ENCODE data around the gene ZNF214.
"Not testable (repeated sequence)": the region's sequence is repeated elsewhere in the genome, so short reads cannot be mapped to it uniquely, and the experiment has no call there.

The ZNF214 gene

DNA sequence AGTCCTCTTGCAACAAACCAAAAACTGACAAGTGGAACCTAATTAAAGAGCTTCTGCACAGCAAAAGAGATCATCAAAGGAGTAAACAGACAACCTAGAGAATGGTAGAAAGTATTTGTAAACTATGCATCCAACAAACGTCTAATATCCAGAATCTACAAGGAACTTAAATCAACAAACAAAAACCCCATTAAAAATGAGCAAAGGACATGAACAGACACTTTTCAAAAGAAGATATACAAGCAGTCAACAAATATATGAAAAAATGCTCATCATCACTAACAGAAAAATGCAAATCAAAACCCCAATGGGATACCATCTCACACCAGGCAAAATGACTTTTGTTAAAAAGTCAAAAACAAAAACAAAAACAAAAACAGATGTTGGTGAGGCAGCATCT lies 33.7 kb downstream of the ZNF214 start:
- DNase-seq = no peak

DNA sequence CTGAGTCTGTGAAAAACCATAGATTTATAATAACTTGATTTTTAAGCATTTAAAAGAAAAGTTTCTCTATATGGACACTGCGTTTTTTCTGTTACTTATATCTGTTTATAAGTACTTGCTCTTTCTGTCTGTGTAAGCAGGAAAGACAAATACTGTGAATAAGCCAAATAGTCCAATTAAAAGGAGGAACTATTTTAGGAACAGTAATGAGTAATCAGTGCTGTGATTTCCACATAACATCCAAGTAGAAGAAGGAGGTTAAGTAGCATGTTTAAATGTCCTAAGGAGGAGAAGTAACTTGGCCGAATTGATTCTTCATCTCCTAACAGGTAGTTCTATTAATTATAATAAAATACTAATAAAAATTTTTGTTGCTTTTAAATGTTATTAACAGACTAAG lies 40.8 kb downstream of the ZNF214 start:
- no peak for DNase-seq

DNA sequence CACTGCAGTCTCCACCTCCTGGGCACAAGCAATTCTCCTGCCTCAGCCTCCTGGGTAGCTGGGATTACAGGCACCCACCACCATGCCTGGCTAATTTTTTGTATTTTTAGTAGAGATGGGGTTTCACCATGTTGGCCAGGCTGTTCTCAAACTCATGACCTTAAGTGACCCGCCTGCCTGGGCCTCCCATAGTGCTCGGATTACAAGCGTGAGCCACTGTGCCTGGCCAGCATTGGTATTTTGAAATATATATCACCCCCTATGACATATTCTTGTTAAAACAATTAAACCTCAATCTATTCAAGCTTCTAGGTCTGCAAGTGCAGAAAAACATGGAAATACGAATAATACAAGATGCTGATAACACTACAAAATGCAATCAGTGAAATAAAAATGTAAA lies 50.3 kb downstream of the ZNF214 start:
- not testable (repeated sequence) for DNase-seq

DNA sequence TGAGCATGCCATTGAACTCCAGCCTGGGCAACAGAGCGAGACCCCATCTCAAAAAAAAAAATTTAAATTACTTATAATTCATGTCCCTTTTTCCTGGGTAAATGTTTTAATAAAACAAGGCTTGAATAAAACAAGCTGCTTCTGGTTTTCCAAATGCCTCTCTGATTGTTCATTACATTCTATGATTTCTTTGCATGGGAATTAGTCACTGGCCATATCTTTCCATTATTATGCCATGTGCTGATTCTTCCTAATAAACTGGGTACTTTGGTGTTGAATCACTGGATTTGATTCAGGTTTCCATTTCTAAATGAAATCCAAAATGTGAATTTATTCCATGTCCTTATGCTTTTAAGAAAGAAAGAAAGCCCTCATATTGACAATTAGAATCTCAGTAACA lies 51.3 kb downstream of the ZNF214 start:
- no peak for DNase-seq

GRCh38 chr11:6962673-6963072 lies 57.5 kb downstream of the ZNF214 start:
- DNase-seq = no peak

DNA sequence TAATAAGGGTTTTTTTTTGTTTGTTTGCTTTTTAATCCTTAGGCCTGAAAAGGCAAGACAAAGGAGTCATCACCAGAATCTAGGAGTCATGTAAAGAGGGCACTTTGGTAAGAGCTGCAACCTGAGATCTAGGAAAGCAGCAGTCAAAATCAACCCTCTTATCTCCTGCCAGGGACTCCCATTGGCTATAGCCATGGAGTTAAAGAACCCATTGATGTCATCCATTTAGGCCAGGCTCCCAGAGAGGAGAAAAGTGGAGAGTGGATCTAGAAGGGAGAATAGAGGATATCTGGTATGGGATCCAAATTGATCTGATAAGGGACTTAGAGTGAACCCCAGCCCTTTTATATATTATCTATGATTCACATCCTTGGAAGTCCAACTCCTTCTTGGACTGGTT lies 58.0 kb downstream of the ZNF214 start:
- DNase-seq = no peak

GRCh38 chr11:6954248-6954647 lies 65.9 kb downstream of the ZNF214 start:
- DNase-seq = not testable (repeated sequence)

All from NCI-H2081 treated with DMSO at 0.1 percent for 48 hours (cell line).